Activated CD8-positive, alpha-beta memory T cell treated with anti-CD3 and anti-CD28 coated beads, Interleukin-2, amount 50 U/mL, for 1 hour (primary cell): ENCODE measurements around the gene ZNF423.

Source experiments
- DNase-seq: peaks from one replicate; pipeline ENCODE4 v3.0.0-alpha.2; 2020; ENCODE audit errors: extremely low read depth

The ZNF423 gene

DNA sequence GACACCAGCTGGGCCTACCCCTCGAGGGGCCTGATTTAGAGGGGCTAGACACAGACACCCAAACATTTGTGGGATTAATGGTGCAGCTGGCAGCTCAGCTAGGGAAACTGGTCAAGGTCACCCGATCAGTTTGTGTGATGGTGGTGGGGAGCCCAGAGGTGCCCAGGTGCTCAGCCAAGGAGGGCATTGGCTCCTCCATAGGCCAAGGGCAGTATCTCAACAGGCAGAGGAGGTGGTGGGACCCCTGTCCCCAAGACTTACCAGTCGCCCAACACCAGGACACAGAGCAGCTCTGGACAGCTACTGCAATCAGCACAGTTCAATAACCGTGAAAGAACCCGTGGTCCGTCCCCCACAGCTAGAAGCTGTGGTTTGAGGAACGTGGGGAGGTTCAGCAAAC lies 361.4 kb downstream of the ZNF423 start:
- no peak for DNase-seq

DNA sequence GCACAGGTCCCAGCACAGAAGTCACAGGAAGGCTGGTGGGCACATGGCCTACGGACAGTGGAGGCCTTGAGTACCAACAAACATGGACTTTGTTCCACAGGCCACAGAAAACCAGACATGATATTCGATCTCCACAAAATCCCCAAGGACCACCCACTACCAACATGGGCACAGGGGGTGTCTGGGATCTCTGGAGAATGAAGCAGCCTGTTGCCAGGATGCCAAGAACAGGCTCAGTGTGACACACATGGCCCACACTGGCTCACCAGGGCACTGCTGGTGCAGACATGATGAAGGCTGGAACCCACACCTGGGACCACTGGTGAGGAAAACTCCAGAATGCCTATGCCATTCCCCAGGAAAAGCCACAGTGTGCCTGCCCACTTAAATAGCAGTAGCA lies 362.1 kb downstream of the ZNF423 start:
- DNase-seq = no peak

DNA sequence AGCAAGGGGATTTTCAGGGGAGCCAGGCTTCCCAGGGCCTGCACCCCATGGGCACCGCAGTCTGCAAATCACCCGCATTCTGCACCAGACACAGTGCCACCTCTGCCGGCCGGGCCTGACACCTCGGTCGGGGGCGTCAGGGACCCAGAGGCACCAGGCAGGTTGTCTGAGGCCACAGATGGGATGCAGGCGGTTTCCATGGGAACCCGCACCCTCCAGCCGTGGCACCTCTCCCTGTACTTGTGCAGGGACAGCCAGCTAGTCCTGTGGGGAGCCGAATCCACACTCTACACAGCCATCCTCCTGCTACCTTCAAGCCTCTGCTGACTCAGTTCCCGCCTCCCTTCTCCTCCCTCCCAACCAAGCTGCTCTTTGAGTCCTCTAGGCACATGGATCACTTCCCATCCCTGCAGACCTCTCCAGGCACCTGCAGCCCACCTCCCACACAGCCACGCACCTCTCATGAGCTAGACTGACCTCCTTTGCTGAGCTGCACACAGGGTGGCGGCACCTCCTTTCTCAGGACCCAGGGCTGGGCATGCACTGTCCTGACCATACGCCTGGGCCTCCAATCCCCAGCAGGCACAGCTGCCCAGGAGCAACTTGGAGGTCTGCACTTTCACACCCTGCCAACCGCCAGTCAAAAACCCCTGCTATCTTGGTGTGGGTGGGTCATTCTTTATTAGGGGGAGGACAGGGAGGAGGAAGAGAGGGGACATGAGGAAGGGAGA lies 362.9 kb downstream of the ZNF423 start:
- DNase-seq = no peak

DNA sequence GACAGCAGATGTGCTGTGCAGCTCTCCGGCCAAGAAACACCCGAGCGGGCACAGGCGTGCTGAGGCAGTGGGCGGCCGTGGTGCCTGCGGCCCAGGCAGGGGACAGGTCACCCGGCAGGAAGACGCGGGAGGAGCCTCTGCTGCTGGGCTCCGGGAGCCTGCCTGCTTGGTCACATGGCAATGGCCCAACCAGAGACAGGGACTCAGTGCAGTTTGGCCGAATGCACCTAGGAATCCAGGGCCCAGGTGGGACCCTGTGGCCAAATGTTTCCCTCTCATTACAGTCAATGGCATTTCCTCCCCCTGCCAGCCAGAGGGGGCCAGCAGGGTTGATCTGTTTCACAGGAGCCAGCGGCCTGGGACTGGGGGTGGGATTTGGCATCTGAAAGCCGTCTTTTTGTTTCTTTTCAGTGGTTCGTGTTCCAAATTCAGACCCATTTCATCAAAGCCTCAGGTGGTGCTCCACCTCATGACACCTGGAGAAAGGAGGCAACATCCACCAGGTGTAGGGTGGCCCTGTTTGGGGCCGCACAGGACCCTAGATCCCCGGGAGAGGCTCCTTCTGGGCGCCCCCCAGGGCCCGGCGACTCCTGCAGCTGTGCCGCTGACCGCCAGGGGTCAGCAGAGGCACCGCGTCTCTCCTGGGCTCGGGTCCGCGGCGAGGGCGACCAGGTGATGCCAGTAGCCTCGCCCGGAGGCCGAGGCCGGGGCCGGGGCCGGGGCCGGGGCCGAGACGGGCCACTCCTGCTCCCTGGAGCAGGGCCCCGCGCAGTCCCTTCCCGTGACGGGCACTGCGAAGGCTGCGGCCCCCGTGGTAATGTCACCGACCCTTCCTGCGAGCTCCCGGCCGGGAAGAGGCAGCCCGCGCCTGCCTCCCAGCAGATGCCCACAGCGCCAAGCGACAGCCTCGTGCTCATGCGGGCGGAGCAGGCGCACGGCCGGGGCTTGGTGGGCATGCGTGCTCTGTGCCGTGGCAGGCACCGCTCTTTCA lies 363.8 kb downstream of the ZNF423 start:
- DNase-seq = no peak

DNA sequence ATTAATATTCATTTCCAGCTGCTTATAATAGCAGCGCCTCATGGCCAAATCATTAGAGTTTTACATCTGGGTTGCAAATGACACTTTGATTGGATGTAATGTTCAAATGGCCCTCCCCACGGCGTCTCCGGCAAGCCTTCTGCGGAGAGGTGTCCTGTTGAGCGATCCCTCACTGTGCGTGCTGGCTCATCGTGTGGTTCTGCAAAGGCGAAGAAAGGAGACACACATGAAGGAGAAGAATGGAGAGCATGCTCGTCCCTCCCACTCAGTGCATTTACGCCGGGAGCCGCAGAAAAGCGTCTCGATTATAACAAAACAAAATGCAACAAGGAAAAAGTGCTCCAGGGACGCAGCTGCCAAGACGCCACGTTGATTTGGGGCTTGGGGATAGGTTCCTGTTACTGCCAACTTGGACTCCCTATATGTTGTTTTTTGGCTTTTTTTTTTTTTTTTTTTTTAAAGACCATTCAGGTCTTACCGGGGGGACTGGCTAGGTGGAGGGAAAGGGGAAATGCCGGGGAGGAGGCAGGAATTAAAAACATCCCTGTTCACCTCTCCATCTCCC lies 364.7 kb downstream of the ZNF423 start:
- no peak for DNase-seq

DNA sequence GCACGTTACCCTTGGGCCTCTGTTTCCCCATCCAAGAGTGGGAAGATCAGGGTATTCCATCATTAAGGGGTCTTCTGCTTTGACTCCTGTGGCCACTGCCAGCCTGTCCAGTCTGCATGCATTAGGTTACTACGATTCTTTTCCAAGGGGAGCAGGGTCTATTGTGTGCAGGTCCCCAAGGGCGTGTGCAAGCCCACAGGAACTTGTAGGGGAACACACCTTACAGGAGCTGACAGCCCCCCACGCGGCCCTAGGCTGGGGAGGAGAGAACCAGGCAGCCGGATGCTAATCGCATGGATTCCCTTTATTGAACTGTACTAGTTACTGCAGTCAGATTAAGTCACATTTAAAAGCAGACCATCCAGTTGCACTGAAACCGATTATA lies 365.6 kb downstream of the ZNF423 start:
- DNase-seq = no peak

DNA sequence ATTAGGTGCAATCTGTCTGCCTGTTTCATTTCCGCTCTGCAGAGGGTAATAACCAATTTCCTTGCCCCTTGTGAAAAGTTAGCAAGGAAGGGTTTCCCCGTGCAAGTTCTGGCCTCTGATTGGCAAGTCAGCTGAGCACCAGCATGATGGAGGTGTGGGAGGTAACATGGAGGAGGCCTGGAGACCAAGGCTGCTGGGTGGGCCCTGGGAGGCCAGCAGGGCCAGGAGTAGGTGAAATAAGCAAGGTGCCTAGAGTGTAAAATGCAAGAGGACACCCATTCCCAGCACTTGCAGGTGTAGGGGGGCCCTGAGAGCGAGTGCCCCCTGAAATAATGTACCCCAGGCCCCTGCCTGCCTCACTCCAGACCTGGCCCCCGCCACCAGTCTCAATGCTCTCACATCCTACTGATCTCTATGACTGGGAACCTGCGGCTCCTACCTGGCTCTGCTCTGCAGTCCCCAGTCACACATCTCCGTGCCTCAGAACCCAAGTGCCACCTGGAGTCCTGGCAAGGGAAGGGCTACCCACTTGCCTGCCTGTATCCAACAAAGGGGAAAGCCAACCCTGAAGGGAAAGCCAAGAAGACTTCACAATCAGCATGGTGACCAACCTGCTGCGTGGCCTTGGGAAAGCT lies 366.1 kb downstream of the ZNF423 start:
- DNase-seq = no peak

DNA sequence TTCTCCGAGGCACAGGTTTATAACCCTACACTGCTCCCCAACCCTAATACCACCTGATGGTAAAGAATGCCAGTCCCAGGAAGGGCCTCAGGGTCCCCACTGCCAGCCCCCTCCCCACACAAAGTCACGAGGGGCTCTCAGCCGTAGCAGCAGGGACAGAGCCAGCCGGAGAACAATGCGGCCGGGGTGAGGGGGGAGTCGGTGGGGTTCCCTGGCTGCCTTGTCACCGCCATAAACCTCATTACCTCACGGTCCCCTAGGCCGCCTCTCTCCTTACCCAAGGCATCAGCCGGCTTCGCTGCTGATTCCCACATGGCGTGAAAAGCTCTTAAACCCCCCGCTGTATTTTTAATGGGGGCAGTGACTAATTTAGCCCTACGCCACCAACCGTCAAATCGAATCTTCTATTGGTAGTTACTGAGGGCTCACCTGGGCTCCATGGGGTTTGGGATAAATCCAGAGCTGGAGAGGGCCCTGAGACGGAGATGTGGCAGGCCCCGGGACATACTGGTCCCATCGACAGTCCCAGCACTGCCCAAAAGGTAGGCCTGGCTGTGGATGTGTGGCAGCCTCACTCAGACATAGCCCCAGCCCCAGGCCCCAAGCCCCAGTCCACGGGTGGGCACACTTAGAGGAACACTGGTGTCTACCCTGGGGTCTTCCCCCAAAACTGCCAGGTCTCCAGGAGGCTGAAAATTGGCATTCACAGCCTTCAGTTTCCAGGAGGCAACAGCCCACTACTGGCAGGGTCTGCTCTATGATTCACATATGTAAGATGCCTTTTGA lies 367.0 kb downstream of the ZNF423 start:
- no peak for DNase-seq

DNA sequence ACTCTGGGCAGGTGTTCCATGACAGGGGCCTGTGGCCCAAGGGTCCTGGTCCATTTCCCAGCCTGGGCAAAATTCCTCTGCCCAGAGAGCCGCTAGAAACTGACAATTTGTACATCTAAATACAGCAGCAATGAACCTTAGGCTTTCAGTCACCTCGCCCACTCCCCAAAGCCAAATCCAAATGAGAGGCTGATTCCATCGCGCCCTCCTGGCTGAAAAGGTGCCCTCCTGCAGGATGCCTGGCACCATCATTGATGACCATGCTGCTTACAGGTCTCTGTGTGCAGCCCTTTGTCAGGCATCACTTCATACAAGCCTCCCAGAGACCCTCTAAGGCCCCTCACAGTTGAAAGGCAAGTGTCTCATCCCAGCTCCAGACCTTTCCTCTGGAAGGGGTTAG lies 367.6 kb downstream of the ZNF423 start:
- DNase-seq = no peak

DNA sequence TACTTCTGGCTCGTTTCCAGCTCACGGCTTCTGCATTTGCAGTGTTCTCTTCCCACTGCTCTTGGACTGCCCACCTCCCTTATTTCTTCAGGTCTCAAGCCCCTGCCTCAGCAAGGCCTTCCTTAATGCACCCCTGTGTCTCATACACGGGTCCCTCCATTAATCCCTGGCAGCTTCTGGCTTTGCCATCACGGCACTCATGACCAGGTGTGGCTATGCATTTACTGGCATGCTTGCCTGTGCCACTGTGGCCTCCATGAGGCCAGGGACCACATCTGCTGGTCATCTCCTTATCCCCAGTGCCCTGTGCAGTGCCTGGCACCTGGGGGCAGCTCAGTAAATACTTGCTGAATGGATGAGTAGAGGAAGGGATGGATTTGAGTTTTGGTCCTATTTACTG lies 368.2 kb downstream of the ZNF423 start:
- no peak for DNase-seq

DNA sequence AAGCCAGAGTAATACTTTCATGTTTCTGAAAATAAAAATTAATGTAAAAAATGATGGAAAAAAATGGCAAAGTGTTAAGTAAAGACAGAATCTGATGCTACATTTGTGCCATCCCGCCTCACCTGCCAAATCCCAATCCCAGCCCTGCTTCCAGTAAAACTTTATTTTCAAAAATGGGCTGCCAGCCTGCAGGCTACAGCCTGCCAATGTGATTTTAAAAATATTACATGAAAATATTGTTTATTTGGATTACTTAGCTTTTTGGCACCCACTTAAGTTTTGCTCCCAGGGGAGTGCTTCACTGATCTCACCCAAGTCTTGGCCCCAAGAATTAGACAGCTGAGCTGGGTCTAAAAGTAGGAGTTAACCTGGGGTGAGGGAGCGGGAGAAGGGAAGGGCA lies 369.5 kb downstream of the ZNF423 start:
- no peak for DNase-seq

DNA sequence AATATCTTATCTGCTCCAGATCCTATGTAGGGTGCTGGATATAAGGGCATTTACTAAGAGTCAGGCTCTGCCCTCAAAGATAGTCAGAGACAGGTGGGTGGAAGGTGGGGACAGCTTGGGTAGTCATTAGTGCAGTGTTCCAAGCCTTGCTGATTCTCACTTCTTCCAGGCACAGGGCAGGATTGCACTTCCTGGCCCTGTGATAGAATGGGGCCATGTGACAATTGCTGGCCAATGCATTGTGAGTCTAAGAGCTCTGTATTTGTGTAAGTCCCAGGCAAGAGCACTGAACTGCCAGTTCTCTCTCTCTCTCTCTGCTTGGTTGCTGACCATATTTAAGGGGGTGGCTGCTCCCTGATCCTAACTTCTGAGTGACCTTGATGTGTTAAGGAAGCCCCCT lies 370.2 kb downstream of the ZNF423 start:
- DNase-seq = no peak

DNA sequence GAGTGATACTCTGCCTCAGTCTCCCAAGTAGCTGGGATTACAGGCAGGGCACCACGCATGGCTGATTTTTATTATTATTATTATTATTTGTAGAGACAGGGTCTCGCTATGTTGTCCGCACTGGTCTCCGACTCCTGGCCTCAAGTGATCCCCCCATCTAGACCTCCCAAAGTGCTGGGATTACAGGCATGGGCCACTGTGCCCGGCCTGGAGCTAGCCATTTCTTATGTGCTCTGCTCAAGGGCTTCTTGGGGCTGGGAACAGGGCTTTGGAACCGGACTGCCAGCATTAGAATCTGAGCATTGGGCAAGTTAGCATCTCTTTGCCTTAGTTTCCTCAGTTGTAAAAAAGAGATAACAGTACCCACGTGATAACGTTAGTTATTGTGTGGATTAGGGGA lies 371.0 kb downstream of the ZNF423 start:
- DNase-seq = no peak

DNA sequence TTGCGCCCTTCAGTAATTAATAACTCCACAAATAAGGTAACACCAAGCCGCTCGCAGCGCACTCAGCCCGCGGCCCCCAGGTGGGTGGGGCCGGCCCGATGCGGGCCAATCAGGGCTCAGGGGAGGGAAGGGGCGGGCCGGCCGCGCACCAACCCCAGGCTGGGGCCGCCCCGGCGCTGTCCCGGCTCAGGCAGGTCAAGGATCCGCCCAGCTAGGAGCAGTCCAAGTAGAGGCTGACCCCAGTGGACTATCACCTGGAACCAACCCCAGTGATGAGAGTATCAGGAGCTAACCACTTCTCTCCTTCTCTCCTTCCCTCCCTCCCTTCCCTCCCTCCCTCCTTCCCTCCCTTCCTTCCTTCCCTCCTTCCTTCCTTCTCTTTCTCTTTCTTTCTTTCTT lies 371.5 kb downstream of the ZNF423 start:
- DNase-seq = no peak

DNA sequence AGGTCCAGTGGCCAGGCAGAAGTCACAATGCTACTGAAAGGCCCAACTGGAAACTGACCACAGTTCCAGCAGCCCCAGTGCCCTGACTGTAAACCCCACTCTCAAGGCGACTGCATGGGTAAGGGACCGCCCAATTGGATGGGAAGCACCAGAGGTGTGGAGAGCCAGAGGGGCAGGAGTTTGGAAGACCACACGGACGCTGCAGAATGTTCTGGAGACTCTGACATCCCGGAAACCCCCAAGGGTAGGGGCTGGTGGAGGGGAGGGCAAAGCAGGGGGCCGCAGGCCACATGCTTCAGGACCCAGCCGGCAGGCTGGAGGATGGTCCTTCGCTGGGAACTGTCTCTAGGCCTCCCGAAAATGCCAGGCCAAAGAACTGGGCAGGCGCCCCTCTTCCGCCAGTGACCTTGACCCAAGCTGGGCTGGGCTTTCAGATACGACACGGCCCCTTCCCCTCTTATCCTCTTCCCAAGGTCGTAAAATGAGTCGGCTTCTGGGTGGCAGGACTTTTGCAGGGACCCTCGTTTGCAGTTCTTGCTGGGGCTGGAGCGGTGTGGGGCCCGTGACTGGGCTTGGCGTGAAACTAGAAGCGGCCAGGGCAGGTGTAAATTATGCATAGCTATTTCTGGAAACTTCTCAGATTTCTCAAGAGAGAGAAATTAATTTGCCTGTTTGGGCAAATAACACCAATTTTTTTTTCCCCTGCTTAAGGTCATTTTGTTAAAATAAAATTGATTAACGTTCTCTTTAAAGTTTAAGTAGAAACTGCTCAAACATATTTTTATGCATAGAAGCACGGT lies 372.1 kb downstream of the ZNF423 start:
- DNase-seq = no peak

DNA sequence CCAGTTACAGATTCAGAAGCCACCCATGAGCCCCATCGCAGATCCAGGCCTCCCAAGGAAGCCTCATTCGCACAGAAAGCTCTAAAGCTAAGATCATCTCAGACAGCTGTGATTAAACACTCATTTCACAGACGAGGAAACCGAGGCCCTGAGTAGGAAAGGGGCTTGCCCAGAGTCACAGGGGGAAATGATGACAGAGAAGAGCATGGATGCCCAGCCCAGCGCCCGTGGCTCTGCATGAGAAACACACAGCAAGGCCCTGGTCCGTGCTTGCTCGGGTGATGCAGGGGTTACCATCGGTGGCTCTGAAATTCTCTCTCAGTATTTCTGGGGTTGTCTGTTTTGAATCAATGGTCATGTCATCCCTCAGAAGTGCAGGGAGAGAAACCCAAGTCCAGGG lies 372.7 kb downstream of the ZNF423 start:
- no peak for DNase-seq

DNA sequence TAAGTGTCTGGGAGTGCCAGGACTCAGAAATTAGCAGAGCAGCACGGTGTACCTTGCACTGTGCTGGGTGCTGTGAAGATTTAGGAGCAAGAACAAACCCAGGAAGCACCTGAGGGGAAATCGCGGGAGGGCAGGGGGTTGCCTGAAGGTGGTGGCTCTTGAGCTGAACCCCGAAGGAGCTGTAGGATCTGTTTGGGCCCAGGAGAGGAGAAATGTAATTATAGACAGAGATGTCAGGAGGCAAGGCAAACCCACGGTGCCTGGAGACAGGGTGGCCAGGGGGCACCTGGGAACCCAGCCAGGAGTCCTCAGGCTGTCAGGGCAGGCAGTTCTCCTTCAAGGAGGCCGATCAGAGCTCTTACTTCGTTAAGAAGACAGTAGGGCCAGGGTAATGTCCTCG lies 373.2 kb downstream of the ZNF423 start:
- no peak for DNase-seq

DNA sequence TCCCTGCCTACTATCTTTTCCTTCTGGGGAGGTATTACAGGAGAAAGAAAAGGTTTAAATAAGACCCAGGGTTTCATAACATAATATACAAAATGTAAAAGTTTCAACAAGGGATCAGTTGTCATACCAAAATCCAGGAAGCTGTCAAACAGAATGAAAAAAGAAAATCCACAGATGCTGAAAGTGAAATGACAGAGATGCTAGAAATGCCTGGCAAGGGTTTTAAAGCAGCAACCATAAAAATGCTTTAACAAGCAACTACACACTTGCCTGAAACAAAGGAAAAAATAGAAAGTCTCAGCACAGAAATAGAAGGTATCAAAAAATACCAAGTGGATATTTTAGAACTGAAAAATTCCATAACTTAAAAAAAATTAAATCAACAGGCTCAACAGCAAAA lies 377.3 kb downstream of the ZNF423 start:
- DNase-seq = no peak

DNA sequence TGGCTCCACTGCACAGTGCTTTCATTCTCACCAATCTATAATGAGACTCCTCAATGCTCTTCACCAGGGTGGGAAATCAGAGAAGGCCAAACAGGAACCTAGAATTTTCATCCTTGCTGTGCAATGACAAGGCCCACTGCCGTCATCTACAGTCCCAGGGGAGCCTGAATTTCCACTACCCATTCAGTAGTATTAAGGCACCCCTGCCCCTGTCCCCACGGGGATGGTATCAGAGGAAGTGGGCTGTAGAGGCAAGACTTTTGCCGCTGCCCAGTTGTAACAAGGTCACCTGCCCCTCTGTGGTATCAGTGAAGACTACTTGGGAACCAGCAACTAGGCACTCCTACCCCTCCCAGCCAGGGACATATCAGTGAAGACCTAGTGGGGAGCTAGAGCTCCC lies 377.8 kb downstream of the ZNF423 start:
- no peak for DNase-seq

DNA sequence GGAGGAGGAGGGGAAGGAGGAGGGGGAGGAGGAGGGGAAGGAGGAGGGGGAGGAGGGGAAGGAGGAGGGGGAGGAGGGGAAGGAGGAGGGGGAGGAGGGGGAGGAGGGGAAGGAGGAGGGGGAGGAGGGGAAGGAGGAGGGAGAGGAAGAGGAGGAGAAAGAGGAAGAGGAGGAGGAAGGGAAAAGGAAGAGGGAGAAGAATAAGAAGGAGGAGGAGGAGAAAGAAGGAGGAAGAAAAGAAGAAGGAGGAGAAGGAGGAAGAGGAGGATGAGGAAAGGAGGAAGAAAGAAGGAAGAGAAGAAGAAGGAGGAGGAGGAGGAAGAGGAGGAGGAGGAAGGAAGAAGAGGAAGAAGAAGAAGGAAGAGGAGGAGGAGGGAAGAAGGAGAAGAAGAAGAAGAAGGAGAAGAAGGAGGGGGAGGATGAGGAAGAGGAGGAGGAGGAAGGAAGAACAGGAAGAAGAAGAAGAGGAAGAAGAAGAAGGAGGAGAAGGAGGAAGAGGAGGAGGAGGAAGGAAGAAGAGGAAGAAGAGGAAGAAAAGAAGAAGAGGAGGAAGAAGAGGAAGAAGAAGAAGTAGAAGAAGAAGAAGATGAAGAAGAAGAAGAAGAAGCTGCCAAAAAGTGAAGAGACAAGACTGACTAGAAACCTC lies 378.5 kb downstream of the ZNF423 start:
- DNase-seq = no peak
